ENCODE measurements around the gene CADM1. TPM values are rescaled to one million over a fixed set of nuclear protein-coding genes. Genes with fewer than 3 reads are reported as not detected.

The CADM1 gene
- total RNA-seq, 2 donors from 2014 or later = 49.6 to 137 TPM

DNA sequence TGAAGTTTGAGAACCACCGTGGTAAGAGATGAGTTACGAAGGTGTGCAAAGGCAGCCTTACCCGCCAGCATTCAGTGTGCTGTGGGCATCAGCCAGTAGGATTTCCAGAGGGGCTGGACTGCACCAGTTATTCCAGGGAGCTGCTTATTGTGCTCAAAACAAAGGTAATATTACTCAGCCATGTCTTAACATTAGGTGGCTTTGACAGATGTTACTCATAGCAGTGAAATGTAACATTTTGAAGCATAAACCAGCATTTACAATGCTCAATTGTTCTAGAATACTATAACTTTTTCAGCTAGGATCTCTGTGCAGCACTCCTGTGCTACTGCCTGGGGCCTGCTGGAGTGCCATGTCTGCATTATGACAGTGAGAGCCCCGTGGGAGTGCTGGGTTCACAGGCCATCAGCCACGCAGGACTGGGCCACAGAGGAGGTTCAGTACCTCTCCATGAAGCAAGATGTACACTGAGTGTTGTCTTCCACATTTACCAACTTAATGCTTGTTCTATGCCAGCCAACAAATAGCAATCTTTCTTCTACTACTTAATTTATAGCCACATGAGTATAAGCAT lies 238.1 kb downstream of the CADM1 start:
- intact Hi-C loops (cut with DNase I) = no loop called here
- H3K27ac ChIP-seq = no peak overlapping the region
- H3K4me3 ChIP-seq = no peak overlapping the region
- no peak for TF ChIP-seq POLR2A (IDR thresholded peaks at IDR 0.05)
- no peak for TF ChIP-seq POLR2AphosphoS5 (IDR thresholded peaks at IDR 0.05)
- TF ChIP-seq, protein P1, sequence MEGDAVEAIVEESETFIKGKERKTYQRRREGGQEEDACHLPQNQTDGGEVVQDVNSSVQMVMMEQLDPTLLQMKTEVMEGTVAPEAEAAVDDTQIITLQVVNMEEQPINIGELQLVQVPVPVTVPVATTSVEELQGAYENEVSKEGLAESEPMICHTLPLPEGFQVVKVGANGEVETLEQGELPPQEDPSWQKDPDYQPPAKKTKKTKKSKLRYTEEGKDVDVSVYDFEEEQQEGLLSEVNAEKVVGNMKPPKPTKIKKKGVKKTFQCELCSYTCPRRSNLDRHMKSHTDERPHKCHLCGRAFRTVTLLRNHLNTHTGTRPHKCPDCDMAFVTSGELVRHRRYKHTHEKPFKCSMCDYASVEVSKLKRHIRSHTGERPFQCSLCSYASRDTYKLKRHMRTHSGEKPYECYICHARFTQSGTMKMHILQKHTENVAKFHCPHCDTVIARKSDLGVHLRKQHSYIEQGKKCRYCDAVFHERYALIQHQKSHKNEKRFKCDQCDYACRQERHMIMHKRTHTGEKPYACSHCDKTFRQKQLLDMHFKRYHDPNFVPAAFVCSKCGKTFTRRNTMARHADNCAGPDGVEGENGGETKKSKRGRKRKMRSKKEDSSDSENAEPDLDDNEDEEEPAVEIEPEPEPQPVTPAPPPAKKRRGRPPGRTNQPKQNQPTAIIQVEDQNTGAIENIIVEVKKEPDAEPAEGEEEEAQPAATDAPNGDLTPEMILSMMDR (IDR thresholded peaks at IDR 0.05) = no peak
- H3K27me3 ChIP-seq (replicated peaks; ENCODE audit: insufficient read depth) = no peaks in the 10 kb centered on the region
- WGBS = 79% methylated on average over 5 of the region's 5 CpGs
- H3K9me3 ChIP-seq = no peaks in the 10 kb centered on the region
- no peak for DNase-seq (ENCODE audit: low spot score)
- H3K4me1 ChIP-seq (replicated peaks) = no peaks in the 10 kb centered on the region
- H3K36me3 ChIP-seq = no peaks in the 10 kb centered on the region

GRCh38 chr11:115263799-115264656 lies 240.2 kb downstream of the CADM1 start:
- no peaks in the 10 kb centered on the region for H3K36me3 ChIP-seq
- no peaks in the 10 kb centered on the region for H3K9me3 ChIP-seq
- intact Hi-C loops (cut with DNase I) = no loop called here
- no peak for DNase-seq (ENCODE audit: low spot score)
- H3K4me3 ChIP-seq = no peak overlapping the region
- no peak for TF ChIP-seq POLR2AphosphoS5 (IDR thresholded peaks at IDR 0.05)
- TF ChIP-seq, protein P1 (IDR thresholded peaks at IDR 0.05) = no peak
- no peak for TF ChIP-seq POLR2A (IDR thresholded peaks at IDR 0.05)
- H3K27ac ChIP-seq = no peak overlapping the region
- no peaks in the 10 kb centered on the region for H3K4me1 ChIP-seq (replicated peaks)
- 40% methylated on average over 5 of the region's 5 CpGs for WGBS
- H3K27me3 ChIP-seq (replicated peaks; ENCODE audit: insufficient read depth) = no peaks in the 10 kb centered on the region

GRCh38 chr11:115258216-115258615 lies 246.0 kb downstream of the CADM1 start:
- Histone ChIP-seq H3K4me1 (replicated peaks) (no peaks in the 10 kb centered on the region), H3K4me3 (no peak overlapping the region), H3K9me3 (no peaks in the 10 kb centered on the region), H3K27me3 (replicated peaks; ENCODE audit: insufficient read depth) (no peaks in the 10 kb centered on the region), H3K36me3 (no peaks in the 10 kb centered on the region), H3K27ac (no peak overlapping the region)
- DNase-seq (ENCODE audit: low spot score) = no peak
- intact Hi-C loops (cut with DNase I) = no loop called here
- 98% methylated on average over 5 of the region's 5 CpGs for WGBS
- TF ChIP-seq POLR2AphosphoS5 (IDR thresholded peaks at IDR 0.05) (no peak), POLR2A (IDR thresholded peaks at IDR 0.05) (no peak)
- TF ChIP-seq, protein P1 (IDR thresholded peaks at IDR 0.05) = no peak

GRCh38 chr11:115257678-115258077 lies 246.5 kb downstream of the CADM1 start:
- WGBS = 66% methylated on average over 4 of the region's 4 CpGs
- H3K9me3 ChIP-seq = no peaks in the 10 kb centered on the region
- no peaks in the 10 kb centered on the region for H3K27me3 ChIP-seq (replicated peaks; ENCODE audit: insufficient read depth)
- no peak for DNase-seq (ENCODE audit: low spot score)
- no peak overlapping the region for H3K27ac ChIP-seq
- no peaks in the 10 kb centered on the region for H3K36me3 ChIP-seq
- intact Hi-C loops (cut with DNase I) = no loop called here
- no peak overlapping the region for H3K4me3 ChIP-seq
- TF ChIP-seq, protein P1 (IDR thresholded peaks at IDR 0.05) = no peak
- TF ChIP-seq POLR2AphosphoS5 (IDR thresholded peaks at IDR 0.05) (no peak), POLR2A (IDR thresholded peaks at IDR 0.05) (no peak)
- no peaks in the 10 kb centered on the region for H3K4me1 ChIP-seq (replicated peaks)

DNA sequence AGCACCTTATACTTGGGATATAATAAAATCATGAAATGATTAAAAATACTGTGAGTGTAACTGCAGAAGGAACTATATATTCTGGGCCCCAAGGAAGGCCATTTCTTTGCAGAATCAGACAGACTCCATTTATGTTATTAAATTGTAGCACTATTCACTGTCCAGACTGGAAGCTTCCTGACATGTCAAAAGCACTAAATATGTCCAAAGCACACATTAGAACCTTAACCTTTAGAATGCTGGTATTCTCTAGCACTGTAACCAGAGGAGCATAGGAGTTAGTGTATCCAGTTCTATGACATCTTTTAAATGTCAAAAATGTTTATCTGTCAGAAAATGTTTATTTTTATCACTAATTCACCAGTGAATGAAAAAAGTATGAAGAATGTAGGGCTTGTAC lies 246.9 kb downstream of the CADM1 start:
- TF ChIP-seq POLR2AphosphoS5 (IDR thresholded peaks at IDR 0.05) = no peak
- TF ChIP-seq, protein P1 (IDR thresholded peaks at IDR 0.05) = no peak
- no peak for TF ChIP-seq POLR2A (IDR thresholded peaks at IDR 0.05)
- no peaks in the 10 kb centered on the region for H3K27me3 ChIP-seq (replicated peaks; ENCODE audit: insufficient read depth)
- H3K27ac ChIP-seq = no peak overlapping the region
- no peaks in the 10 kb centered on the region for H3K9me3 ChIP-seq
- no peaks in the 10 kb centered on the region for H3K36me3 ChIP-seq
- no peak for DNase-seq (ENCODE audit: low spot score)
- H3K4me1 ChIP-seq (replicated peaks) = no peaks in the 10 kb centered on the region
- intact Hi-C loops (cut with DNase I) = no loop called here
- no peak overlapping the region for H3K4me3 ChIP-seq

Measured in prostate gland (tissue), 2 donors.